ENCODE data around the gene TAAR6. TPM values are rescaled to one million over a fixed set of nuclear protein-coding genes. Genes with fewer than 3 reads are reported as not detected.

The TAAR6 gene
- total RNA-seq, 4 donors from 2014 or later = not detected

- intact Hi-C loops (cut with DNase I) = no loop called here
- Histone ChIP-seq H3K36me3 (no peaks in the 10 kb centered on the region), H3K27me3 (no peaks in the 10 kb centered on the region), H3K9me3 (no peaks in the 10 kb centered on the region), H3K4me1 (no peaks in the 10 kb centered on the region), H3K27ac (no peak overlapping the region), H3K4me3 (replicated peaks in 1 of 3) (no peak overlapping the region)
- no peak for DNase-seq
- TF ChIP-seq CTCF (IDR thresholded peaks at IDR 0.05) (no peak), POLR2A (IDR thresholded peaks at IDR 0.05) (no peak)
- WGBS, 2 donors = 71 to 75% methylated on average over 1 of the region's 1 CpG
Observed at GRCh38 chr6:132567566-132567965, 2.6 kb upstream of the TAAR6 start.

GRCh38 chr6:132568611-132569010, 1.5 kb upstream of the TAAR6 start:
- no peaks in the 10 kb centered on the region for H3K4me1 ChIP-seq
- no peak for DNase-seq
- no peak overlapping the region for H3K27ac ChIP-seq
- H3K36me3 ChIP-seq = no peaks in the 10 kb centered on the region
- TF ChIP-seq POLR2A (IDR thresholded peaks at IDR 0.05) = no peak
- no peak for TF ChIP-seq CTCF (IDR thresholded peaks at IDR 0.05)
- WGBS, 2 donors = 56 to 59% methylated on average over 6 of the region's 6 CpGs
- no peak overlapping the region for H3K4me3 ChIP-seq (replicated peaks in 1 of 3)
- no peaks in the 10 kb centered on the region for H3K27me3 ChIP-seq
- intact Hi-C loops (cut with DNase I) = no loop called here
- no peaks in the 10 kb centered on the region for H3K9me3 ChIP-seq

GRCh38 chr6:132569170-132569569, 952 bp upstream of the TAAR6 start:
- no peaks in the 10 kb centered on the region for H3K4me1 ChIP-seq
- no peak for DNase-seq
- no peak overlapping the region for H3K4me3 ChIP-seq (replicated peaks in 1 of 3)
- no peaks in the 10 kb centered on the region for H3K9me3 ChIP-seq
- H3K27me3 ChIP-seq = no peaks in the 10 kb centered on the region
- intact Hi-C loops (cut with DNase I) = no loop called here
- TF ChIP-seq CTCF (IDR thresholded peaks at IDR 0.05) (no peak), POLR2A (IDR thresholded peaks at IDR 0.05) (no peak)
- no peak overlapping the region for H3K27ac ChIP-seq
- H3K36me3 ChIP-seq = no peaks in the 10 kb centered on the region
- WGBS, 2 donors = 50 to 55% methylated on average over 4 of the region's 4 CpGs

- intact Hi-C loops (cut with DNase I) = no loop called here
- Histone ChIP-seq H3K36me3 (no peaks in the 10 kb centered on the region), H3K4me1 (no peaks in the 10 kb centered on the region), H3K4me3 (replicated peaks in 1 of 3) (no peak overlapping the region), H3K27me3 (no peaks in the 10 kb centered on the region), H3K27ac (no peak overlapping the region), H3K9me3 (no peaks in the 10 kb centered on the region)
- DNase-seq = no peak
- TF ChIP-seq CTCF (IDR thresholded peaks at IDR 0.05) (no peak), POLR2A (IDR thresholded peaks at IDR 0.05) (no peak)
Observed at GRCh38 chr6:132571774-132572173, 1.7 kb downstream of the TAAR6 start.

GRCh38 chr6:132584698-132585097, 14.6 kb downstream of the TAAR6 start:
- intact Hi-C loops (cut with DNase I) = no loop called here
- Histone ChIP-seq H3K4me1 (no peaks in the 10 kb centered on the region), H3K27me3 (no peaks in the 10 kb centered on the region), H3K36me3 (no peaks in the 10 kb centered on the region), H3K27ac (no peak overlapping the region), H3K9me3 (no peaks in the 10 kb centered on the region), H3K4me3 (replicated peaks in 1 of 3) (no peak overlapping the region)
- 86 to 89% methylated on average over 1 of the region's 1 CpG for WGBS, 2 donors
- no peak for DNase-seq
- TF ChIP-seq CTCF (IDR thresholded peaks at IDR 0.05) = no peak
- no peak for TF ChIP-seq POLR2A (IDR thresholded peaks at IDR 0.05)
